ENCODE results near the gene DSC3.
"Not testable (repeated sequence)": the region's sequence is repeated elsewhere in the genome, so short reads cannot be mapped to it uniquely, and the experiment has no call there.

DSC3 gene

GRCh38 chr18:31040686-31041270, 1.8 kb downstream of the DSC3 start:
- DNase-seq: no peak

- no peak for DNase-seq
Observed at GRCh38 chr18:31039426-31039825, 3.1 kb downstream of the DSC3 start.

GRCh38 chr18:31037686-31038085, 4.9 kb downstream of the DSC3 start:
- DNase-seq: not testable (repeated sequence)

GRCh38 chr18:31034541-31034940, 8.0 kb downstream of the DSC3 start:
- DNase-seq: no peak

GRCh38 chr18:31030574-31031278, 11.8 kb downstream of the DSC3 start:
- DNase-seq: no peak

GRCh38 chr18:31015715-31016434, 26.7 kb downstream of the DSC3 start:
- DNase-seq: no peak

GRCh38 chr18:31011455-31011854, 31.1 kb downstream of the DSC3 start:
- DNase-seq: not testable (repeated sequence)

GRCh38 chr18:31010601-31011000, 31.9 kb downstream of the DSC3 start:
- no peak for DNase-seq

- no peak for DNase-seq
Observed at GRCh38 chr18:30999887-31000628, 42.5 kb downstream of the DSC3 start.

- DNase-seq: no peak
Observed at GRCh38 chr18:30999186-30999585, 43.4 kb downstream of the DSC3 start.

- DNase-seq: no peak
Observed at GRCh38 chr18:30997223-30997622, 45.3 kb downstream of the DSC3 start.

GRCh38 chr18:30992231-30992630, 50.3 kb downstream of the DSC3 start:
- DNase-seq: no peak

- DNase-seq: no peak
Observed at GRCh38 chr18:30991397-30991796, 51.1 kb downstream of the DSC3 start.

- no peak for DNase-seq
Observed at GRCh38 chr18:30989141-30989540, 53.4 kb downstream of the DSC3 start.

GRCh38 chr18:30988440-30988839, 54.1 kb downstream of the DSC3 start:
- DNase-seq: no peak

GRCh38 chr18:30987467-30988241, 54.9 kb downstream of the DSC3 start:
- DNase-seq: no peak

GRCh38 chr18:30985753-30986152, 56.8 kb downstream of the DSC3 start:
- DNase-seq: no peak

GRCh38 chr18:30982285-30982992, 60.1 kb downstream of the DSC3 start:
- DNase-seq: no peak

- not testable (repeated sequence) for DNase-seq
Observed at GRCh38 chr18:30978091-30978490, 64.5 kb downstream of the DSC3 start.

GRCh38 chr18:30971338-30971956, 71.1 kb downstream of the DSC3 start:
- no peak for DNase-seq

- DNase-seq: no peak
Observed at GRCh38 chr18:30970196-30970816, 72.2 kb downstream of the DSC3 start.
